ENCODE data around the gene RASL11B.

The RASL11B gene

DNA sequence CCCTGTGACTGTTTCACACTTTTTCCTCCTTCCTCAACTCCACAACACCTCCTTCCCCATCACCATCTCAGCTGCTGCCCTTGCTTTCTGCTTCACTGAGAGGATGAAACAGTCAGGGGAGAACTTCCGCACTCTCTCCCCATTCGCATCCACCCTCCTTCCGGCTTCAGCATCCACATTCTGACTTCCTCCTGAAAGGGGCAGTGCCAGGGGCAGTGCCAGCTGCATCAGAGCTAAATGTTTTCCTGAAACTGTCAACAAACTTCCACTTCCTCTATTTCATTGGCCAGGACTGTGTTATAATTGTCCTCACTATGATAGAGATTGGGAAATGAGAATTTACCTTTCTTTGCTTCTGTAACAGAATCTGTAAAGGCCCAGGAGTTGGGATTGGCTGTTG lies 18.2 kb upstream of the RASL11B start:
- no peak for DNase-seq

DNA sequence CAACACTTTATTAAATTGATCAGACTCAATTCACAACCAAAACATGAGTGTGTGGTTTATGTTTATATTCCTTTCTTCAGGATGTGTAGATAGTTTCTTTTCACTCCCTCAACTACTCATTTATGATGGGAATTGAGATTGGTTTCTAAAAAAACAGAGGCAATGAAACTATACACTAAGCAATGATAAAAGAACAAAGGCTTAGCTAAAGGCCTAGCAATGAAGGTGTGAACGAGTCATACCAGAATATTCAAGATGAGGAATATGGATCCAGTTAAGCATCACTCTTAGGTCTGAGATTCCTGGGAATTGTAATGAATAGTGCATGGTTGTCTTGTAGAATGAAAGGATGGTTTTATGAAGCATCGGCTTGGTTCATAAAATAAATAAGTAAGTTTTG lies 17.5 kb upstream of the RASL11B start:
- DNase-seq, result no peak

DNA sequence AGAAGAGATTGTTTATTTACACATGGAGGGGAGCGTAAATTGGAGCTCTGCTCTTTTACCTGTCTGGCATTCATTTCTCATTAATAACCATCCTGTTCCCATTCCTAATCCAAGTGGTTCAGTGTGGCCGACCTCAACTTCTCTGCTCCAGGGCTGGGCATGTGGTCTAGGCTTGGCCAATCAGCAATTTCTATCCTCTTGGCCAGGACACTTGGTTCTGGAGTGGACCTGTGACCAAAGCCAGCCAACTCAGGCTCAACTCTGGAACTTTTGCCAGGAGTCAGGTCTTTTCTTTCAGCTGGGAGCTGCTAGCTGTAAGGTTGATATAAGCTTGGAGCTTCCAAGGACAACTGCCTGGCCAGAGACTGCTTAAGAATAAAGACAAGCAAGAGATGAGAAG lies 15.6 kb upstream of the RASL11B start:
- no peak for DNase-seq

DNA sequence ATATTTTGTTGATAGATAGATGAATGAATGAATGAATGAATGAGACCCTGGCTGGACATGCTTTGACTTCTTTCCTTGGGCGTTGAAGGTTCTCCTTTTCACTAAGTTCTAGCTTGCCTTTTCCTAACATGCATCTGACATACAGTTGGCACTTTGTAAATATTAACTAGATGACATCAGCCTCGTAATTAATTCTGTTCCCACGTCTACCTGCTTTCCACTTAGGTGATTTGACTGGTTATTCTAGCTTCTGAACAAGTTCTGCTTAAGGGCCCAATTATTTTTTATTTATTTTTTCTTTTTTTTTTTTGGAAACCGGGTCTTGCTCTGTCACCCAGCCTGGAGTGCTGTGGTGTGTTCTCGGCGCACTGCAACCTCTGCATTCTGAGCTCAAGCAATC lies 13.9 kb upstream of the RASL11B start:
- no peak for DNase-seq

DNA sequence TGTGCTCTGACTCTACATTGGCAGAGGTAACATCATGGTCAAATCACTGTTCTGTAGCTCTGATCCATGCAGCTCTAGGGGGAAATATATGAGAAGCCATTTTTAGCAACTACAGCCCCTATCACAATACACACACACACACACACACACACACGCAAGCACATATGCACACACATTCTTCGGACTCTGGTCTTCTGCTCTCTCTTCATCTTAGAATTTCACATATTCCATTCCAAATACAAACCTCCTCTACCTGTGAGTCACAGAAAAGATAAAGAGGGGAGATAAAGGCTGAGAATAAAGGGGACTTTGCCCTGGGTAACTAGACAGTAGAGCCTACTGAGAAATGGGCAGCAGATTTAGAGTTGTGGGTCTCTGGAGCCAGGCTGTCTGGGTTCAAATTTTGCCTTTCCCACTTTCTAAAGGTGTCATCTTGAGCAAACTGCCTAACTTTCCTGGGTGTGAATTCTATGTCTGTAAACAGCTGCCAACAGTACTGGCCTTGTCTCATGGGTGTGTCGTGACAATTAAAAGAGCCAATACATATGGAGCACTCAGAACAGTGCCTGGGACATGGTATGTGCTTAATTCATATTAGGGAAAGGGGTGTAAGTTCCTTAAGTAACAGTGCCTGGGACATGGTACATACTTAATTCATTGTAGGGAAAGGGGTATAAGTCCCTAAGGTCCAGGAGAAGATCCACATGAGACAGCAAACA lies 11.6 kb upstream of the RASL11B start:
- no peak for DNase-seq

DNA sequence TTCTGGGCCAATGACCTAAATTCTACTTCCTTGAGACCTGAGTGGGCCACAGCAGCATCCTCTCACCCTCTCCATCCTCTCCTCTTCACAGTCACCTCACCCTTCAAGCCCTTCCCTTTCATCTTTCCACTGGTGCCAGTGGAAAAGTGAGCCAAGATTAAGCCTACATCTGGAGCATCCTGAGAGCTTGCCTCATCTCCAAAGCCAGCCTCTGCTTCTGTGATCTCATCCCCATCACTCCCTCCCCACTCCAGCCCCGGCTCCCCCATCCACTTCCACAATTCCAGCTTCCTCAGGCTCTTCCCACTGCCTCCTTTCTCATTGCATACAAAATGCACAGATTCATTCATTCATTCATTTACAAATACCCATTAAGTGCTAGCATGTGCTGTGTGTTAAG lies 10.1 kb upstream of the RASL11B start:
- DNase-seq, result no peak

DNA sequence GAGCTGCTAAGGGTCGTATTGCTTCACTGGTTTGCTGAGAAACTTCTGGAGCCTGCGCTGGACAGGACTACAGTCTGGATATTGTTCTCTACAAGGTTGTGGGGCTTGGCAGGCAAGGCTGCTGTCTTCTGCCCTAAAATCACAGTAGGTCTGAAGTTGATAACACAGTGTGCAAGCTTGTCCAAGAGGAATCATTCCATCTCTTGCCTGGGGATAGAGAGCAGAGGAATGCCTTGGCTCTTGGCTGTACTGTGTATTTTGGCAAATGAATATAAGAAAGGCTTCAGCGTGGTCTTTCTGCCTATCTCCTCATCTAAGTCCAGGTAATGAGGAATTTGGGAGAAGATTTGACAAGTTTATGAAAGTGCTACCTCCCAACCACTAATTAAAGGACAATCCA lies 9.4 kb upstream of the RASL11B start:
- DNase-seq, result no peak

DNA sequence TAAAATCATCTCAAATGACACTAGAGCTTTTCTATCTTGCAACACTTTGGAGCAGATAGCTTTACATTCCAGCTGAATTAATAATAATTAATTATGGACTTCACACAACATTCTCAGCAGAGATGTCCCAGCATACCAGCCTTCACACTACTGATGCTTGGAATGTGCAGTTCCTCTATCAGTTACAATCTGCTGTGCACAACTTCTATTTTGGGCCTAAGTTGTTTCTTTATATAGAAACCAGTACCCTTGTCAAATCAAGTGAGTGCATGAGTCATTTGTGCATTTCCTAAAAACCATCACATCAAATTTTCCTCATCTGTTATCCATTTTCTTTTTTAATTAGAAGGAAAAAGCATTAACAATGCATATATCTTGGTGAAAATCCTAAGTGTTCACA lies 8.8 kb upstream of the RASL11B start:
- DNase-seq, result no peak

DNA sequence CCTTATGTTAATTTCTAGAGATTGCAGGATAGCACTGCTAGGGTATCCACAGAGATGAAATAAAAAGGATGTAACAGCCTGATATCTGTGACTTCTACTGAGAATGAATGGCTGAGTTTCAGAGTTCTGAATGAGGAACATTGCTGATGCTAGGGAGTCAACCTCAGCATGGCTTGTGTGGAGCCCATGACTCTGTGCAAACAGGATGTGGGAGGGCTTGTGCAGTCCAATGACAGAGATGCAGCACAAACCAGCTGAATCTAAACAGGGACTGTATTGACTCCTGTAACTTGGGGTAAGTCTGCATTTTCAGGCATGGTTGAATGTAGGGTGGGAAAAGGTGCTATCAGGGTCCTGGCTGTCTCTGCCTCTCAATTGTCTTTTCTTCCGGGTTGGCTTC lies 5.3 kb upstream of the RASL11B start:
- no peak for DNase-seq

DNA sequence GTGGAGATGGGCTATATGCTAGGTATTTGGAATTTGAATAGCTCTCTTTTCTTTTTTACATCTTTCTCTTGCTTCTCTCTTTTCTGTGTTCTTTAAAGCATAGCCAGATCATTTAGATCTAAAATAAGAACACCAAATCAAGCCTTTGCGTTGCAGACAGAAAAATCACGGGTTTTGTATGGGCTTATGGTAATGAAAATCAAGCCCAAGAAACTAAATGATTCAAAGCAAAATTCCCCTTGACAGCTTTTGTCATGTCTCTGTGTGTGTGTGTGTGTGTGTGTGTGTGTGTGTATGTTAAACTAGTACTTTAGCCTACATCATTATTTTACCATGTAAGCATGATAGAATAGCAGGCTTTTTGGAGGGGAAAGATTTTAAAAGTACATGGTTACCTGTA lies 1.8 kb upstream of the RASL11B start:
- no peak for DNase-seq

DNA sequence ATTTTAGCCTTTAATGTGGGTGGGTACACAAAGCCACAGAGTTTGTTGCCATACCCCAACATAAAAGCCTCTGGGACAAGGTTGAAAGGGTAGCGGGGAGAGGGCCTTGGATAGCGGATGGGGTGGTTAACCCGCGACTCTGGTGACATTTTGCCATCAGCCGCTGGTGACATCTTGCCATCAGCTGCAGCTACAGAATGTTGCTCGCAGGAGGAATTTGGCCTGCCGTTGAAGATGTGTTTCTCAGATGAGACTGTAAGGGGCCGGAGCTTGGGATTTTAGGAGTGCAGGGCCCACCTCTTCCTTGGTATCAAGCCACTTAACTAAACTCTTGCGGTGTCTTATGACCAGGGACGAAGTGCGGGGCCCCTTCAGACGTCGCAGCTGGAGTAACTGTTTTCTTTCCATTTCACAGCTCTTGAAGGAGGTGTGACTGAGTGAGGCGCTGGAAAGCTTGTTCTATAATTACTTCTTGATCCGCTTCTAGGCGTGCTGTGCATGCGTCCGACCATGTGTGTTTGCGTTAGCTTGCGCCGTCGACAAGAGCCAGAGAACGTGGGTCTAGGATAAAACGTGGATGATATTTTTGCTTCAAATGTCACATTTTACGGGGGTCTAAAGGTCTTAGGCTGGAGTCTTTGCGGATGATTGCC lies 820 bp upstream of the RASL11B start:
- no peak for DNase-seq

DNA sequence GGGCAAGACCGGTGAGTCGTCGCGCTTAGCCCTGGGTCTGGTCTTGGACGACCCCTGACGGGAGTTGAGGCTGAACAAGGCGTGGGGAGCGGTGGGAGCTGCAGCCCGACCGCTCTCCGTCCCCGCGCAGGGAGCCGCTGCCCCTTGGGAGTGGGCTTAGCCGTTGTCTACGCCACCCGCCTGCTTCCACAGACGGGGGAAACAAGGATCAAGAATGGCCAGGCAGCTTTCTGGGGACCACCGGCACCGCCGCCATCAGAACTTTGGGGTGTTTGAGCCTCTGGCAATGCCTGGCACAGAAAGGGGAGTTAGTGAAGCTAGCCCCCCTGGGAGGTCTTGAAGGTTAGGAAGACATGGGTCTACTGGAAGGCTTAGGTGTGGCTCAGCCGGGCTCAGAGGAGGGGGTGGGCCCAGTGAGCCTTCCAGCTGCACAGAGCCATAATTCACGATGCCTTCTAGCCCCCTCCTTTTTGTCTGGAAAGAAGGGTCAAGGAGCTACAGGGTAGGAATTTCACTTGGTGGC lies 583 bp downstream of the RASL11B start:
- DNase-seq, result peak; percentile 11

DNA sequence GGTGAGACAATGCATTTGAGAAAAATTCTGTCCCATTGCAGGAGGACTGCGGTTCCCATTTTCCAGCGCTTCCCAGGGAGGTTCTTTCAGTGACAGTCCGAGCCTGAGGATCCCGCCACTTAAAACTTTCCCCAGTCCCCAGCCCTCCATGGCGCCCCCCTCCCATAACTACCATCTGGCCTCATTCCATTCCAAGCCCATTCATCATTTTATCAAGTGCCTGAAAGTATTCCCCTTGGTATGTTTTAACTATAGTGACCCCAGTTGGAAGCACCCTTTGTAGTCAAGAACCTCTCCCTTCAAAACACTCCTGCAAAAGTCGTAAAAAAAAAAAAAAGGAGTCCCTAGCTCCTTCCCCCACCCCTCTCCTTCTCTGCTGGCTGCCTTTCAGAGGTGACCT lies 1.2 kb downstream of the RASL11B start:
- no peak for DNase-seq

DNA sequence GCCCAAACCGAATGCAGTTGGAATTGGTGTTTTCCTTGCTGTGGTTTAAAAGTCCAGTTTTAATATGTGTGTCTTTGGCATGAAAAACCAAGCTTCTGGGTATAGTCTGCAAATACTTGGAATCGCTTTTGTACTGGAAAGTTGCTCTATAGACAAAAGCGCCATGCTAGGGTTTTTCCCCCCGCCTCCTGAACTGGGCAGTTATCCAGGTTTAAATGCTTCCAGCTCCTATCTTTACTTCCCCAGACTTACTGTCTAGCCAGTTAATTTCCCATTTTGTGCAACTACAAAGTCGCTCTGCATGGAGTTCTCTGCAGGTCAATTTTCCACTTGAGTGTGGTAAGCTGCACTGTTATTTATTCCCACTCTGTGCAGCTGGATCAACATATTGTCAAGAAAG lies 2.7 kb downstream of the RASL11B start:
- DNase-seq, result peak; percentile 72

DNA sequence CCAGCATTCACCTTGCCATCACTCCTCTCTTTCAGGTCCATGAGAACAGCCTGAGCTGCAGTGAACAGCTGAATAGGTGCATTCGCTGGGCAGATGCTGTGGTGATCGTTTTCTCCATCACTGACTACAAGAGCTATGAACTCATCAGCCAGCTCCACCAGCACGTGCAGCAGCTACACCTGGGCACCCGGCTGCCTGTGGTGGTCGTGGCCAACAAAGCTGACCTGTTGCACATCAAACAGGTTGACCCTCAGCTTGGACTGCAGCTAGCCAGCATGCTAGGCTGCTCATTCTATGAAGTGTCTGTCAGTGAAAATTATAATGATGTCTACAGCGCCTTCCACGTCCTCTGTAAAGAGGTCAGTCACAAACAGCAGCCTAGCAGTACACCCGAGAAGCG lies 3.2 kb downstream of the RASL11B start:
- peak; percentile 72 for DNase-seq

DNA sequence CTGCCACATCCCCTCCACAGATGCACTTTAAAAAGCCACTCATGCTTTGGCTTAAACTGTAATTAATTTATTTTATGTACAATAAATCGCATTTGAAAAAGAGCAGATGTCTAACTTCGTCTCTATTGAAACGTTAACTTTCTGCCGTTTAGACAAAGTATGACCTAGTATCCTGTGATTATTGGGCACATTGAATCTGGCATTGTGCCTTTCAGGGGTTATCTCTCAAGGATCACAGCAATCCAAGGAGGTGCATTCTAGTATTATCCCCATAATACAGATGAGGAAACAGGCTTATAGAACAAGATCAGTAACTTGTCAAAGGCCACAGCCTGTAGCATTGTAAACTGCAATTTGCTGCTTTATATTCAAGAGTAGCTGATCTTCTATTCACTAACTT lies 4.6 kb downstream of the RASL11B start:
- no peak for DNase-seq

DNA sequence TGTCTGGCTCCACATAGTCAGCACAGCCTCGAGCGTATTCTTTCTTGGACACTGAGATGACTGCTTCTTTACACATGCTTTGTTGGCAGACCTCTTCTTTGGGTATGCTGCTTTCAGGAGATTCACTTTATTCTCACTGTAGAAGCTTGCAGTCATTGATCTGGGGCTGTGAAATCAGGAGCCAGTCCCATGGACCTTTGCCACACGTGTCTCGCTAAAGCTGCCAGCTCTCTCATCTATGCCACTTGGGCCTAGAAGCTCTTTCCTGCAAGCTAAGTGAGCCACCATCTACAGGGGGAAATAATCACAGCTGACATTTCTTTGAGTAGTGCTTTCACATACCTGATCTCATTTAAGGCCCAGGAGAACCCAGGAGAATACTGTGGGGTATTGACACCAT lies 5.0 kb downstream of the RASL11B start:
- DNase-seq, result no peak

DNA sequence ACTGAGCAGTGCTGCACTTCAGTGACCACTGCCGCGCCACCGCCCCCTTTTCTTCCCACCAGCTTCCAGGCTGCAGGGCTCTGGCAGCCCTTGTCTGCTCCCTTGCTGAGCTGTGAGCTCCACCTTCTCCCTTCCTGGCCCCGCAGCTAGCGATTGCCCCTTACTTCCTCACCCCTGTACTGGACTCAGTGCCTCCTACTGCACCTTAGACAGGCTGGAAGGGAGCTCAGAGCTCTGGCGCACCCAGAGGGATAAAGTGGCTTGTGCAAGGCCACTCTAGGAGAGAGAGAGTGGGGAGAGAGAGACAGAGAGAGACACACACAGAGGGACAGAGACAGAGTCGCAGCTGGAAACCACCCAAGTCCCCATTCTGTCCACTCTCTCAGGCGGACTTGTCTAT lies 6.0 kb downstream of the RASL11B start:
- DNase-seq, result no peak

DNA sequence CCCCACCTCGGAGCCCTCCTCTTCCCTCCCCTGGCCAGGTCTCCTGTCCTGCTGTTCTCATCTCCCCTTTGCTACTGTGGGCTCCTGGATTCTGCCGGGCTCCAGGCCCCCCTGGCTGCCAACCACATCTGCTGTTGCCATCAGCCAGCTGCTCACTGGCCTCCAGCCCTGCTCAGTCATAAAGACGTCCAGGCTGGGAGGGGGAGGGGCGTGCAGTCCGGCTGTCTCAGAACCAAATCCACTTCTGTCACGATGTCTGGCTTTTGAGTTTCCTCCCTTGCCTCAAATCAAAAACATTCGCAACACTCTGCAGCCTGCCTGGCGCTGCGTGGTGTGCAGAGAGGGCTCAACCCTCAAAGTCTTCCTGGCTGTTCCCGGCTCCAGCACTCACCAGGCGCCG lies 7.1 kb downstream of the RASL11B start:
- no peak for DNase-seq

DNA sequence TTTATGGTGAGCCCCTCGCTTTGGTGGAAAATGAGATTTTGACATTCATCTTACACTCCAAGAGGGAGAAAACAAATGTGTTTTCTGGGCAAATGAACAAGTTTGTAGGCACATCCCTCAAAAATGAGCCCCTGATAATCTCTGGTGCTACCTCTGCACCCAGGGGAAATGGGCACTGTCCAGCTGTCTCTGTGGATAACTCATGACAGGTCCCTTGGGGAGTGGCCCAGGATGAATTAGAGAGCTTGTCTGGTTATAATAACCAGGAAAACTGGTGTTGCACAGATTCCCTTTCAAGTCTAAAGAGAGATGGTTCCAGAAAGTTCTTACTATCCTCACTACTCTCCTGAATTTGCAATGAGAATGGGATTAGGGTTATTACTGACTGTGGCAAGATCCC lies 7.5 kb downstream of the RASL11B start:
- DNase-seq, result no peak

DNA sequence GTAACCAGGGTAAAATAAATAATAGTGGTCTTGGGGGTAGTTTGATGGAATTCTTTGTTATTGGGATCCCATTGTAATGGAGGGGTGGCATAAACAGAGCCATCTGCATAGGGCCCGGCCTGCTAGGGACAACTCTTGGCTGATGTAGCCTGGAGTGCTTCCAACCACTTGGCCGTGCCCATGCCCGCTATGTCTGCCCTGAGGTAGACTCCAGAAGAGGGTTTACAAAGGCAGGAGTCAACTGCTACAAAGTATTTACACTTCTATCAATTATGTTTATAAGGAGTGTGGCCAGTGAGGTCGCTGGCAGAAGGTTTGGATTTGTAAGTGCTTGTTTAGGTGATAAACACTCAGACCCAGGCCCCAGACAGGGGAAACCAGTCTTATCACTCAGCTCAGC lies 8.1 kb downstream of the RASL11B start:
- DNase-seq, result no peak

DNA sequence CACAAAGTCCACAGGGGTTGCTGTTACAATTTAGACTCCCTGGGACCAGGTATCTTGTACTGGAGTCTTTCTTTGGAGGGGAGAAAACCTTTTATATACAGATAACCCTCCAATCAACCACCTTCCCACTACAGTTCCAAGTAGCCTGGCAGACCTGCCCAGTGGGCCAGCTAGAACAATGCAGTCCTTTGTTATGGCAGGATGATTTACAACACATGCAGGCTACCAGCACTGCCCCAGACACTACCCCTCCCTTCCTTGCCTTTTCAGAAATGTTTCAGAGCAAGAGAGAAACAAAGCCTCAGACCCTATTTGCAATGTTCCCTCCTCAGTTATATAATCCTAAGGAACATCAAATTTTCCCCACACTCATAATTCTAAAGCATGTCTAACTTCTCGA lies 11.1 kb downstream of the RASL11B start:
- DNase-seq, result no peak

DNA sequence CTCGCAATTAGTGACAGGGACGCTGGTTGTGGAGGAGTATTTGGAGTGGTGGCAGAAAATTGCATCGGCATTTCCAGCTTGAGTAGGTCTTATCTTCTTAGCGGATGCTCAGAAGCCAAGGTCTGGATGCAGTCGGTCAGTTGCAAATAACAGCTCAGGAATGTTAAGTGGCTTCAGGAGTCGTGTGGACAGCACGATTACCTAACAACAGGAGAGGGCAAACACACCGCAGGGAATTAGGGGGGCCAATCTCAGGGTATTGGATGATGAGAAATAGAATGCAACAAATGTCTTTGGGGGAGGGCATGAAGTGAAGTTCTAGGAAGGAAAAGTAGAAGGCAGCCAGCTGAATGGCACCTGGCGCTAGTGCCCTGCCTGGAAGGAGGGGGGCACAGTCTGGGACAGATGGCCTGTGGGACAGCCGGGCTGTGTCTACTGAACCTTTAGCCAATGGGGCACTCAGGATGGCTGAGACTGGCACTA lies 11.8 kb downstream of the RASL11B start:
- no peak for DNase-seq

DNA sequence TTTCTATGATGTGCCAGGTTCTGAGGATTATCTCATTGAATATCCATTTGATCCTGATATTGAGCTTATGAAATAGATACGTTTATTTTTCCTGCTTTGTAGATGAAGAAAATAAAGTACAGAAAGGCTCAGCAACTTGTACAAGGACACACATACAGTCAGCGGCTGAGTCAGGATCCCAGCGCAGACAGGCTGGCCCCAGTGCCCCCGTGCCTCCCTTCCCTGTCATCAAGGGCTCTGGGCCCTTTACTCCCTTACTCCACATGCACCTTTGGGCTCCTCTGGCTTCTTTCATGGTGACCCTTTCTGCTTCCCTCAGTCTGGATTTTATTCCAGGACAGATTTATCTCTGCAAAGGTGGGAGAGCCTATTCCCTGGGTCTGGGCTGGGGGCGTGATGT lies 12.8 kb downstream of the RASL11B start:
- no peak for DNase-seq

DNA sequence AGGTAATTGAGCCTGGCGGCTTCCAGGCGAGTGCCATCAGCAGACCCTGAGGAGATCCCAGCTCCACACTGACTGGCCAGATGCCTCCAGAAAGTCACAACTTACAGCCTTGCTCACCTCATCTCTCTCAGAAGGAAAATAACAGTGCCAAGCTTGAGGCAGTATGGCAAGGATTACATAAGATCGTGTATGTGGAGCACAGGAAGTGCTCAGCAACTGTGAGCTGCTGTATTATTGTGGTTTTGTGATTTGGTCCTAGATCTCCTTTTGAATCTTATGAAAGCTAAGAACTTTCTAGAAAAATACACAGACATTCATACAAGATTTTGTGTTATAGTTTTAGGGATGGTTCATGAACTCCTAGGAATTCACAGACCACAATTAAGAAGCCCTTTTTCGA lies 14.0 kb downstream of the RASL11B start:
- no peak for DNase-seq
